Measurements from ENCODE around the gene ELF2. TPM values are rescaled to one million over a fixed set of nuclear protein-coding genes. Genes with fewer than 3 reads are reported as not detected.

Gene ELF2
- total and polyA plus RNA-seq, 2 donors (not counting 1 experiment from before 2014, with no cell fraction given), result 31.2 to 42.6 TPM

GRCh38 chr4:139153411-139154133, 23.4 kb downstream of the ELF2 start:
- H2AFZ ChIP-seq (ENCODE audit: low read length), result no peak overlapping the region
- H3K9me3 ChIP-seq (ENCODE audit: control insufficient read depth, insufficient read depth, low read depth, low read length), result no peaks in the 10 kb centered on the region
- no peak for DNase-seq (ENCODE audit: low read depth in 2 of 2)
- H3K36me3 ChIP-seq (ENCODE audit: control insufficient read depth, insufficient read depth, low read length), result no peaks in the 10 kb centered on the region
- no peaks in the 10 kb centered on the region for H4K20me1 ChIP-seq (ENCODE audit: control insufficient read depth, extremely low read depth, insufficient read depth, low read length)
- no peak overlapping the region for H3K27ac ChIP-seq (ENCODE audit: insufficient read depth, low read length)
- H3K79me2 ChIP-seq (ENCODE audit: control insufficient read depth, insufficient read depth, low read length), result no peaks in the 10 kb centered on the region
- no peak overlapping the region for H3K4me3 ChIP-seq (replicated peaks in 1 of 4; ENCODE audit: control extremely low read depth in 1 of 4, insufficient read depth in 1 of 4, low read depth in 3 of 4, low read length in 4 of 4)
- no peak for TF ChIP-seq CTCF (conservative IDR thresholded peaks at IDR 0.05 in 1 of 2, IDR thresholded peaks at IDR 0.05 in 1 of 2; ENCODE audit: low read depth in 1 of 2, low read length in 2 of 2)
- no peak for TF ChIP-seq EZH2 (IDR thresholded peaks at IDR 0.05; ENCODE audit: low read length, missing control alignments)
- no peak overlapping the region for H3K9ac ChIP-seq (ENCODE audit: insufficient read depth, low read length)
- H3K4me2 ChIP-seq (ENCODE audit: extremely low read depth, insufficient read depth, low read length), result no peak overlapping the region
- no peaks in the 10 kb centered on the region for H3K27me3 ChIP-seq (ENCODE audit: control insufficient read depth, insufficient read depth, low read length)
- H3K4me1 ChIP-seq (ENCODE audit: control insufficient read depth, extremely low read depth, insufficient read depth, low read length), result peaks cover 6% of the 10 kb centered on the region

- H3K27me3 ChIP-seq (ENCODE audit: control insufficient read depth, insufficient read depth, low read length), result no peaks in the 10 kb centered on the region
- TF ChIP-seq EZH2 (IDR thresholded peaks at IDR 0.05; ENCODE audit: low read length, missing control alignments) (no peak), CTCF (conservative IDR thresholded peaks at IDR 0.05 in 1 of 2, IDR thresholded peaks at IDR 0.05 in 1 of 2; ENCODE audit: low read depth in 1 of 2, low read length in 2 of 2) (no peak)
- no peaks in the 10 kb centered on the region for H3K9me3 ChIP-seq (ENCODE audit: control insufficient read depth, insufficient read depth, low read depth, low read length)
- no peak for DNase-seq (ENCODE audit: low read depth in 2 of 2)
- H3K4me1 ChIP-seq (ENCODE audit: control insufficient read depth, extremely low read depth, insufficient read depth, low read length), result peaks cover 6% of the 10 kb centered on the region
- H3K27ac ChIP-seq (ENCODE audit: insufficient read depth, low read length), result no peak overlapping the region
- no peaks in the 10 kb centered on the region for H3K79me2 ChIP-seq (ENCODE audit: control insufficient read depth, insufficient read depth, low read length)
- H3K4me3 ChIP-seq (replicated peaks in 1 of 4; ENCODE audit: control extremely low read depth in 1 of 4, insufficient read depth in 1 of 4, low read depth in 3 of 4, low read length in 4 of 4), result no peak overlapping the region
- H3K9ac ChIP-seq (ENCODE audit: insufficient read depth, low read length), result no peak overlapping the region
- no peak overlapping the region for H3K4me2 ChIP-seq (ENCODE audit: extremely low read depth, insufficient read depth, low read length)
- no peaks in the 10 kb centered on the region for H3K36me3 ChIP-seq (ENCODE audit: control insufficient read depth, insufficient read depth, low read length)
- H2AFZ ChIP-seq (ENCODE audit: low read length), result no peak overlapping the region
- no peaks in the 10 kb centered on the region for H4K20me1 ChIP-seq (ENCODE audit: control insufficient read depth, extremely low read depth, insufficient read depth, low read length)
Observed at GRCh38 chr4:139152249-139152648, 24.8 kb downstream of the ELF2 start.

GRCh38 chr4:139146926-139147629, 29.9 kb downstream of the ELF2 start:
- Histone ChIP-seq H3K9ac (ENCODE audit: insufficient read depth, low read length) (no peak overlapping the region), H3K4me1 (ENCODE audit: control insufficient read depth, extremely low read depth, insufficient read depth, low read length) (peaks cover 3% of the 10 kb centered on the region), H3K36me3 (ENCODE audit: control insufficient read depth, insufficient read depth, low read length) (no peaks in the 10 kb centered on the region), H3K4me2 (ENCODE audit: extremely low read depth, insufficient read depth, low read length) (no peak overlapping the region), H3K4me3 (replicated peaks in 1 of 4; ENCODE audit: control extremely low read depth in 1 of 4, insufficient read depth in 1 of 4, low read depth in 3 of 4, low read length in 4 of 4) (no peak overlapping the region), H2AFZ (ENCODE audit: low read length) (no peak overlapping the region), H3K27me3 (ENCODE audit: control insufficient read depth, insufficient read depth, low read length) (no peaks in the 10 kb centered on the region), H3K27ac (ENCODE audit: insufficient read depth, low read length) (no peak overlapping the region), H4K20me1 (ENCODE audit: control insufficient read depth, extremely low read depth, insufficient read depth, low read length) (no peaks in the 10 kb centered on the region), H3K9me3 (ENCODE audit: control insufficient read depth, insufficient read depth, low read depth, low read length) (no peaks in the 10 kb centered on the region), H3K79me2 (ENCODE audit: control insufficient read depth, insufficient read depth, low read length) (peaks cover 7% of the 10 kb centered on the region)
- peak in 1 of 2 donors; percentile 50 for DNase-seq (ENCODE audit: low read depth in 2 of 2)
- TF ChIP-seq EZH2 (IDR thresholded peaks at IDR 0.05; ENCODE audit: low read length, missing control alignments) (no peak), CTCF (conservative IDR thresholded peaks at IDR 0.05 in 1 of 2, IDR thresholded peaks at IDR 0.05 in 1 of 2; ENCODE audit: low read depth in 1 of 2, low read length in 2 of 2) (no peak)

Data from fibroblast of lung (primary cell).